ENCODE data around the gene TBXAS1.

Gene TBXAS1

DNA sequence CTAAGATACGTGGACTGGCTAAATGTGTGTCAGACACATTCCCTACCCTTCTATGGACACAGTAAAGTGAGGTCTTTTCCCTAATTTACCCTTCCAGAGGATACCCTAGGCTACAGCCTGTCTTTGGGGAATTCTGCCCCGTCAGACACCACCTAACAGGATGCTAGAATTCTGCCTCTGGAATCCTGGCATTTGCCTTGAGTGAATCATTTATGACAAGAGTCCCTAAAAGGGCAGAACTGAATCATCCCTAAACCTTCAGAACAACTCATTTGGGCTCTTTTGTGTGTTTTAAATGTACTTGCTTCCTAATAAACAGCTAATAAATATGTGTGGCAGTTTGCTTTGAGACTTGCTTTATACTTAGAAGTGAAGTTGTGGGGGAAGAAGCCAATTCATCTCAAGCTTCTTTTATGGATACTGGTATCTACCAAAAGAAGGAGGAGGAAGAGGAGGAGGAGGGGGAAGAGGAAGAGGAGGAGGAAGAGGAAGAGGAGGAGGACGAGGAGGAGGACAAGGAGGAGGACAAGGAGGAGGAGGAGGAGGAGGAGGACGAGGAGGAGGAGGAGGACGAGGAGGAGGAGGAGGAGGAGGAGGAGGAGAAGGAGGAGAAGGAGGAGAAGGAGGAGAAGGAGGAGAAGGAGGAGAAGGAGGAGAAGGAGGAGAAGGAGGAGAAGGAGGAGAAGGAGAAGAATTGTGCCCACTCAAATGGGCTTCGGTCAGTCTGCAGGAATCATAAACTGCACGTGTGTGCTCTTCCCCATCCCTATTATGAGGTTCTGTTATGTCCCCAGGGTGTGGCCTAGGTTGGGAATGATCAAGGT lies 206.5 kb downstream of the TBXAS1 start:
- no peak for DNase-seq
- TF ChIP-seq GATA1 (IDR thresholded peaks at IDR 0.05; ENCODE audit: low read depth, low read length) (no peak), POLR2A (IDR thresholded peaks at IDR 0.05; ENCODE audit: low read length) (no peak)

DNA sequence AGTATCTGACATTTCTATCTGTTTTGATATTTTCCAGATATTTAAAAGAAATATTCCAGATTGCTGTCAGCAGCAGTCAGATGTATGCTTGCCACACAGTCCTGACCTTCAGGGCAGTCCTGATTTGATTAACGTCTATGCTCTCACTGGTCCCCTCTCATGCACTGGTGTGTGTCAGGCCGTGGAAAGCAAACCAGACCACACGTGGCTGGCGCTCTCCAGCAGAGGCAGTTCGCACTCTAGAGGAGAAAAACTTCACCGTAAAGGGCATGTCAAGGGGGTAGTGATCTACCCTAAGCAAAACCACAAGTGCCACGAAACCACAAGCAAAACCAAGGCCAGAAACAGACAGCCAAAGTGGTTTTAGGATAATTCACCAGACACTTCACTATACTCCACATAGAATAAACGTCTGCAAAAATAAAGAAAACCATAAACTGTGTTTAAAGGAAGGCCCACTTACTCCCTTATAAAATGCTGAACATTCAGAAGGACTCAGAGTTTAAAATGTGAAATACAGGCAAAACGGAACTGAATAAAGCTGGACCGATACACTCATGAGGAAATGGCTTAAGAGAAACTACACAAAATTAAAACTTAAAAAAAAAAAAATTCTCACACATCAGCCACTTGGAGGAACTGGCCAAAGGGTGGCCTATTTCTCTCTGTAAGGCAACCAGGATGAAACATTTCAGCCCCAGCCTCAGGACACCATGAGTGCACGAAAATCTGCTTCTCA lies 207.3 kb downstream of the TBXAS1 start:
- no peak for DNase-seq
- TF ChIP-seq POLR2A (IDR thresholded peaks at IDR 0.05; ENCODE audit: low read length): no peak
- TF ChIP-seq GATA1 (IDR thresholded peaks at IDR 0.05; ENCODE audit: low read depth, low read length): no peak

DNA sequence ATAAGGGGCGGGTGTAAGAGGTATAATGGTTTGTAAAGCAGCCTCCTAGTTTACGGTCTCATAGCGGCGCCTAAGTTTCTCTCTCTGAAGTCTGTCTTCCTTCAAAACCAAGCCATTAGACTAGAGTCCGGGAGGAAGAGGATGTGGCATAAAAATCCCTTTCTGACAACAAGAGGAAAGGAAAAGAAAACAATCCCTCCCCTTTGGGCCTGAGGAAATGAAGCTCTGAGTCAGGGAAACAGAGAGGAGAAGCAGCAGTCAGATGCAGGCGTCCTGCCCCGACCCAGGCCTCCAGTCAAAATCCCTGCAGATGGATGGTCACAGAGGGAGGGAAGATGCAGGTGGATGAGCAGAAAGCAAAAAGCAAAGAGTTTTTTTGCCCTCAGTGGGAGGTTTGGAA lies 210.0 kb downstream of the TBXAS1 start:
- no peak for DNase-seq

DNA sequence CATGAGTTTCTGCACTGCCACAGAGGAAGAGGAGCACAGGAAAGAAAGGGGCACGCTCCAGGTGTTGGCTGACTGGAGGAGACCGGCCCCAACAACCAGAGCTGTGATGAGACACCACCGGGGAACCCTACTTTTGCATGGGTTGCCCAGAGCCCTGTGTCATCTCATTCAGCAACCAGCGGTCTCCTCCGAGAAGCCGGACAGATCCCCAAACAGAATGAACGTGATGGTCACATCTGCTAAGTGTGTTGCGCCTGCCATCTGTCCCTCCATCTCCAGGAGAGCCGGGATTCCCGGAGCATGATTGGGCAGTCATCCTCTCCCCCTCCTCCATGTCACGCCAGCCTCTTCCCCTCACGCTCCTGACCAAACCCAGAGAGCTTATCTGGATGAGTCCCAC lies 210.8 kb downstream of the TBXAS1 start:
- no peak for TF ChIP-seq GATA1 (IDR thresholded peaks at IDR 0.05; ENCODE audit: low read depth, low read length)
- TF ChIP-seq POLR2A (IDR thresholded peaks at IDR 0.05; ENCODE audit: low read length): no peak
- DNase-seq: no peak

More for the DNA sequence above, 210.0 kb downstream of the TBXAS1 start:
- no peak for TF ChIP-seq POLR2A (IDR thresholded peaks at IDR 0.05; ENCODE audit: low read length)
- no peak for TF ChIP-seq GATA1 (IDR thresholded peaks at IDR 0.05; ENCODE audit: low read depth, low read length)

DNA sequence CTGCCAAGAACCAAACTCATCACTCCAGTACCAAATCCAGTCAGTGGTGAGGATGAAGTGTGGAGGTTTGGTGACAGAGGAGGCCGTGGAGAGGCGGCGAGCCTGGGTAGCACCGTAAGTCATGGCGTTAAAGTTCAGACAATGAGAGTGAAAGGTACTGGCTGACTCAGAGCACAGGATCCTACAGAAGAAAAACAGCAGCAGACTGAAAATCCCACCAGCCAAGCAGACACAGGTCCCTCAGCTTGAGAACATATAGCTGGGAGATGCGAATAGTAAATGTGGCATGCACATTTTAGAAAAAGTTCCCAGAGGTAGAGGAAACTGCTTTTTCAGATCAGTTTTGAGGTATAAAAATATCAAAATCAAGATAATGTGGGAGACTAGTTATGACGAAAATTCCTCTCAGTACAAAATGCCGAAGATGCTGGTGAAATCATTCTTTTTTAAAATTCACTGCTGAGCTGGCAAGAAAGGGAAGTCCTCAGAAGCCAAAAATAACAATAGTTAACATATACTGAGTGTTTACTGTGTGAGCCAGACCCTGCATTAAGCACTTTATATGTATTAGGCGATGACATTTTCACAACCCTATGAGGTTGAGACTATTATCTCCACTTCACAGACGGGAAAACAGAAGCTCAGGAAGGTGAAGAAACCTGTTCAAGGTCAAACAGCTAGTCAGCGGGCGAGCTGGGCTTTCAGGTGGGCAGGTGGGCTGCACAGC lies 212.8 kb downstream of the TBXAS1 start:
- no peak for DNase-seq
- TF ChIP-seq POLR2A (IDR thresholded peaks at IDR 0.05; ENCODE audit: low read length) (no peak), GATA1 (IDR thresholded peaks at IDR 0.05; ENCODE audit: low read depth, low read length) (no peak)

DNA sequence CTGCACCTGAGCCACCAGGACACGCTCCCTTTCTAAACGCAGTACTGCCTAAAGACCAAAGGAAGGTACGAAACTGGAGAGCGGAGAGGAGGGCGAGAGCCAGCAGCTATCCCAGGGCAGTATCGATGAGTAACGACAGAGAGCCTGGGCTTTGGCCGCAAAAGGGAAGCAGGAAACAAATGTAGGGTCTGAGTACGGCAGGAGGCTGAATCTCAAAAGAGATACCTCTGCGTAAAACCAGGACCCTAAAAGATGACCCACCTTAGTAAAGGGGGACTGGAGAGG lies 213.3 kb downstream of the TBXAS1 start:
- DNase-seq: no peak
- TF ChIP-seq GATA1 (IDR thresholded peaks at IDR 0.05; ENCODE audit: low read depth, low read length): no peak
- TF ChIP-seq POLR2A (IDR thresholded peaks at IDR 0.05; ENCODE audit: low read length): no peak

DNA sequence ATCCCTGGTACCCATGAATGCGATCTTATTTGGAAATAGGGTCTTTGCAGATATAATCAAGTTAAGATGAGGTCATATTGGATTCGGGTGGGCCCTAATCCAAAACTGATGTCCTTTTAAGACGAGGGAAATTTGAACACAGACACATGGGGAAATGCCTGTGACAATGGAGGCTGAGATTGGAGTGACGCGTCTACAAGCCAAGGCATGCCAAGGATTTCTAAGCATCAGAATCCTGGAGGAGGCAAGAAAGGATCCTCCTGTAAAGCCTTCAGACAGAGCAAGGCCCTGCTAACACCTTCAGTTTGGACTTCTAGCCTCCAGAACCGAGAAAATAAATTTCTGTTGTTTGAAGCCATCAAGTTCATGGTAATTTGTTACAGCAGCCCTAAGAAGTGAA lies 215.2 kb downstream of the TBXAS1 start:
- TF ChIP-seq GATA1 (IDR thresholded peaks at IDR 0.05; ENCODE audit: low read depth, low read length): no peak
- no peak for TF ChIP-seq POLR2A (IDR thresholded peaks at IDR 0.05; ENCODE audit: low read length)
- no peak for DNase-seq

DNA sequence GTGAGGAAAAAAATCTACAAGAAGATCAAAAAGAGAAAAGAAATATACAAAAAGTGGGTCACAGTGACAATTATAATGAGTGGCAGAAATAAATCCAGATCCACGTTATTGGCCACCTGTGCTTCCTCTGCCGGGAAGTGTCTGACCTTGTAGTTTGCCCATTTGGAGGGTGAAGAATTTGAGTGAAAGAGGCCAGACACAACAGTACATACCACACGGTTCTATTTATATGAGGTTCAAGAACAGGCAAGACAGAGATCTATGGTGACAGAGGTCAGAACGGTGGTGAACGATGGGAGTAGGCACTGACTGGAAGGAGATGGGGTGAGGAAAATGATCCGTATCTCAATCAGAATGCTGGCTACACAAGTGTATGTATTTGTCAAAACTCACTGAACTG lies 216.6 kb downstream of the TBXAS1 start:
- TF ChIP-seq POLR2A (IDR thresholded peaks at IDR 0.05; ENCODE audit: low read length) (no peak), GATA1 (IDR thresholded peaks at IDR 0.05; ENCODE audit: low read depth, low read length) (no peak)
- no peak for DNase-seq

DNA sequence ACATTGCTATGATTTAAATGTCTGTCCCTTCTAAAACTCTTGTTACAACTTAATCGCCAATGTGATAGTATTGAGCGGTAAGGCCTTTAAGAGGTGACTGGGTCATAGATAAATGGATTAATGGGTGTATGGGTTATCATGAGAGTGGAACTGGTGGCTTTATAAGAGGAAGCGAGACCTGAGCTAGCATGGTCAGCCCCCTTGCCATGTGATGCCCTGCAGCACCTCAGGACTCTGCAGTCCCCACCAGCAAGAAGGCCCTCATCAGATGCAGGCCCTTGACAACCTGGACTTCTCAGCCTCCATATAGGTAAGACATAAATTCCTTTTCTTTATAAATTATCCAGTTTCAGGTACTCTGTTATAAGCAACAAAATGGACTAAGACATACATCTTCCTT lies 218.1 kb downstream of the TBXAS1 start:
- TF ChIP-seq GATA1 (IDR thresholded peaks at IDR 0.05; ENCODE audit: low read depth, low read length) (no peak), POLR2A (IDR thresholded peaks at IDR 0.05; ENCODE audit: low read length) (no peak)
- DNase-seq: no peak

DNA sequence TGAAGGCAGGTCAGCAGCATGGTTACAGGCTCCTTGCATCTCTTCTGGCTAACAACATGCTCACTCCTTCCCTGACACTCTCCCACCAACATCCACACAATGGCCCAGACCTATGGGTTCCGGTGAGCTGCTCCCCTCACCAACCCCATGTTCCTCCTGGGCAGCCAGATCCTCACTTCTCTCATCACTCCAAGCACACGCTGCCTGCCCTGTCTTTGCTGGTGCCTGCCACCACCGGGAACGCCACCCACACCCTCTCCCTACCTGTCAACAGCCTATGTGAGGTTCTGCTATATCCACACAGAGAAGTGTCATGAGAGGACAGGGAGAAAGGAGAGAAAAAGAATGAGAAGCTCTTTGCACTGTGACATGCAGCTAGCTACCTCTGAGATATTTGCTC lies 219.1 kb downstream of the TBXAS1 start:
- TF ChIP-seq GATA1 (IDR thresholded peaks at IDR 0.05; ENCODE audit: low read depth, low read length): no peak
- TF ChIP-seq POLR2A (IDR thresholded peaks at IDR 0.05; ENCODE audit: low read length): no peak
- no peak for DNase-seq

DNA sequence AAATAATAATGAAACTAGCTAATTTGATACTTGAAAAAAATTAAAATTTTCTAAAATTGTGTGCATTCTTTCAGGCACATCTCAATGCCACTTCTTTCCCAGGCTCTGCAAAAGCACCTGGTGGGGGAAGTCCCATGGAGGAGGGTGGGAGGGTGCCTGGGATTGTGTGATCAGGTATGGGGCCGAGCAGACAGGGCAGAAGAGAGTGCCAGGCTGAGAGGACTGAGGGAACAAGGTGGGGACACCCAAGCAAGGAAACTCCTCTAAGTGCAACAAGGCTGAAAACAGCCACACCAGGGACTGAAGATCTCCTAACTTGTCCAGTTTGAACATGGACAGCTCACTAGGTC lies 219.9 kb downstream of the TBXAS1 start:
- no peak for DNase-seq
- TF ChIP-seq POLR2A (IDR thresholded peaks at IDR 0.05; ENCODE audit: low read length) (no peak), GATA1 (IDR thresholded peaks at IDR 0.05; ENCODE audit: low read depth, low read length) (no peak)

DNA sequence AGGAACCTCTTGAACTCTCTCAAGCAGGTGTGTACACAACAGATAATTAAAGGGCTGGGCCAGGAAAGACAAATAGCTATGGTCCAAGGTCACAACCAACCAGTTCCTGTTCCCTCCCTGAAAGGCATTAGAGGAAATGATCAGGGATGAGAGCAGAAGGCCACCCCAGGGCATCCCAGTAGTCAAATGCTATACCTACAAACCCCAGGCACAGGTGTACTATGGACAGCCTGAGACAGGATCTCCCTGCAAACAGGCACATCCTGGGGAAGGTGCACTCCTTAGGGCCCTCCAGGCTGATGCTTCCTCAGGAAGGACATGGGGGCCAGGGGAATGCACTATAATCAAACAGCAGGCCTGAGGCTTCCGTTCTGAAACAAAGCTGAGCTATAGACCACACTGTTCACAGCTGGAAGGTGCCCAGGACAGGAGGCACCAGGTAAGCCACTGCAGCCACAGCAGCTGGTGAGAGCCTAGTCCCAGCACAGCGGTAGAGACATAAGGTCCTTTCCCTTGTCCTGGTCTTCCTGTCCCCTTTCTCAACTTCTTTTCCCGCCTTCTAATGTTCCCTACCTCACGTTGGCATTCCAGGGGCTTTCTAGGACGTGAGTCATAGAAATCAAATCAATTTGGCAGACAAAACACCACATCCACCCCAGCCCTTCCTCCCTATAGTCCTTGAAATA lies 220.4 kb downstream of the TBXAS1 start:
- no peak for DNase-seq
- TF ChIP-seq GATA1 (IDR thresholded peaks at IDR 0.05; ENCODE audit: low read depth, low read length) (no peak), POLR2A (IDR thresholded peaks at IDR 0.05; ENCODE audit: low read length) (no peak)

DNA sequence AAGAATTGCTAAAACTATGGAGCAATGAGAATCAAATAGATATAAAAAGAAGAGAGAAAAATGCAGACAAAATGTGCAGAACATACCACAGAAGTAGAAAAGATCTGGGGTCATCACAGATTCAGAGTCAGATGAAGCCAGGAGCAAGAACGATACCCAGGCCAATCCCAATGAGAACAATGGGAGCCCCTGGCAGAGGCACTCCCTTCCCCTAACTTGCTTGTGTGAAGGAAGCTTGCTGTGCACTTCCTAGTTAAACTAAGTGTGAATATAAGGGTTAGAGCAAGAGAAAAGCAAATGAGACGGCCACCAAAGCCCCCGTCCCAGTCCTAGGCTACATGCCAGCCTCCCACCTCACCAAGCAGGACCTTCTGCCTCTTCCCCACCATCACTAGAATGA lies 221.0 kb downstream of the TBXAS1 start:
- DNase-seq: no peak
- no peak for TF ChIP-seq GATA1 (IDR thresholded peaks at IDR 0.05; ENCODE audit: low read depth, low read length)
- no peak for TF ChIP-seq POLR2A (IDR thresholded peaks at IDR 0.05; ENCODE audit: low read length)

DNA sequence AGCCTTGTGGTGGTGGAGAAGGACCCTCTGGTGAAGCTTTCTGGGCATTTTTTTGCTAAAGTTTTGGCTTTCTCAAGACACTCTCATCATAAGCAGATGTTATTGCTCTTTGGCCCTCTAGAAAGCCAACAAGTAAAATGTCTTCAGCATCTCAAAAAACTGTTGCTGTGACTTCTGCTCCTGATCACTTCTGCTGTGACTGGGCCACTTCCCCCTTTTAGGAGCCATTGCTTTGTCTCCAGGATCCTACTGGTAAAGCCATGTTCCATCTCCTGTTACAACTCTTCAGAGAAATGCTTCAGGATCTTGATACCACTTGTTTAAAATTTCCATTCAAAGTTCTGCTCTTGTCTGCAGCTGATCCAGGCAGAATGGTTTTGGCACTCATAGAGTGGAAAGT lies 222.8 kb downstream of the TBXAS1 start:
- DNase-seq: no peak

More for the DNA sequence above, 222.8 kb downstream of the TBXAS1 start:
- no peak for TF ChIP-seq POLR2A (IDR thresholded peaks at IDR 0.05; ENCODE audit: low read length)
- TF ChIP-seq GATA1 (IDR thresholded peaks at IDR 0.05; ENCODE audit: low read depth, low read length): no peak

Measured in erythroblast (primary cell).